NCI-H2171 (cell line): ENCODE results near the gene FXYD3.
A peak's percentile ranks its signal among the peaks of the same experiment; 100 is the strongest.
"Not testable (repeated sequence)": the region's sequence is repeated elsewhere in the genome, so short reads cannot be mapped to it uniquely, and the experiment has no call there.

ENCODE experiments used
- DNase-seq: peaks from one replicate; lab custom pipeline; 2025; lab: John Stamatoyannopoulos, UW

The FXYD3 gene

DNA sequence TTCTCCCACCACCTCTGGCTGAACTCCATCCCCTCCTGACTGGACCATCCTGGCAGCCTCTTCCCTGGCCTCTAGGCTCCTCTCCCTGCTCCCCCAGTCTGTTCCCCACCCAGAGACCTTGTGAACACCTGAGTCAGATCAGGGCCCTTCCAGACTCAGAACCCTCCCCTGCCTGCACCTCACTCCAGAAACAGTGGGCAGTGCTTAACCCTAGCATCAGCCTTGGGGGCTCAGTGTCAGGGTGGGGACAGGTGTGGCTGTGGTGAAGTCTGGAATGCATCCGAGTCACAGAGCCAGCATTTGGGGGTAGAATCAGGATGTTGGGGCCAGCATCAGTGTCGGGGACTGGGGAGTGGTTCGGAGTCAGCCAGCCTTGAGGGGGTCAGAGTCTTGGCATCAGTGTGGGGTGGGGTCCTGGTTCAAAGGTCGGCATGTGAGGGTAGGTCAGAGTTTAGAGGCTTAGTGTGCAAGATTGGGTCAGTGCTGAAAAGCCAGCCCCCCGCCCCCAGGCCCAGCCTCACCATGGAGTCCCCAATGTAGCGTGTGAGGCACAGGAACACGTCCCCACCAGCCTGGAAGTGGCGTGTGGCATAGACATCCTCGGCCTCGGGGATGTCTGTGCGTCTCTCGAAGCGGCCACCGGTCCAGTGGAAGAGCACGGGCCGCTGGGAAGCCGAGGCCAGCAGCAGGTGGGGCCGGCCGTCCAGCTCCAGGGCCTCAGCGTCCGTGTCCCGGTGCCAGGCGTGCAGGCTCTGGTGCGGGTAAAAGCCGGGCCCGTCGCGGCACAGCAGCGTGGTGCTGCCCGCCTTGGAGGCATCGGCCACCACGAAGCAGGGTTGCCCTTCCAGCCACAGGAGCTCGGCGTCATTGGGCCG lies 10.4 kb downstream of the FXYD3 start:
- DNase-seq, result no peak

DNA sequence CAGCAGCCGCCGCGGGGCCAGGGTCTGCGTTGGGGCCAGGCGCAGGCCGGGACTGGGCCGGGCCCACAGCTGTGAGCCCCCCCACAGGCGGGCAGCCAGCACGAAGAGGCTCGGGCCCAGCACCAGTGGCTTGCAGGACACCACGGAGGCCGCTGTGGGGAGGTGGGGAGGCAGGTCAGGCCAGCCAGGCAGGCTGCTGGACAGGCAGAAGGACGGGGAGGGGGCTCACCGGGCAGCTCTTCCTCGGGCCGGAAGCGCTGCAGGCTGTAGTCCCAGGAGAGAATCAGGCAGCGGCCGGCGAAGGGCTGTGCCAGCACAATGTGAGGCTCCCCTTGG lies 11.0 kb downstream of the FXYD3 start:
- no peak for DNase-seq

DNA sequence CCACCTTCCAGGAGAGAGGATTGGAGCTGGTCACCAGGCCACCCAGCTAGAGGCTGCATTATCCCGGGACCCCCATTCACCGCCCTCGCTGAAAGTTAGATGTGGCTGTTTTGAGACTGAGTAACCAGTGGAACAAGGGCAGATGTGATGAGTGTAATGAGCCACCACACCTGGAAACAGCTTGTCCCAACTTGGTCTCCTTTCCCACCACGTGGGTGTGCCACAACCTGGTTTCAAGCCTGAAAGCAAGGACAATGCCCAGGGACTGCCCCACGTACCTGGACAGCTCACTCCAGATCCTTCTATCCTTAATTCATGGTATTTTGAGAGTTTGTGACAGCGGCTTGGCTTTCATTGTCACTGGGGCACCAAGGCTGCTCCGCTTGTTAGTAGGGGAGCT lies 12.2 kb downstream of the FXYD3 start:
- no peak for DNase-seq

DNA sequence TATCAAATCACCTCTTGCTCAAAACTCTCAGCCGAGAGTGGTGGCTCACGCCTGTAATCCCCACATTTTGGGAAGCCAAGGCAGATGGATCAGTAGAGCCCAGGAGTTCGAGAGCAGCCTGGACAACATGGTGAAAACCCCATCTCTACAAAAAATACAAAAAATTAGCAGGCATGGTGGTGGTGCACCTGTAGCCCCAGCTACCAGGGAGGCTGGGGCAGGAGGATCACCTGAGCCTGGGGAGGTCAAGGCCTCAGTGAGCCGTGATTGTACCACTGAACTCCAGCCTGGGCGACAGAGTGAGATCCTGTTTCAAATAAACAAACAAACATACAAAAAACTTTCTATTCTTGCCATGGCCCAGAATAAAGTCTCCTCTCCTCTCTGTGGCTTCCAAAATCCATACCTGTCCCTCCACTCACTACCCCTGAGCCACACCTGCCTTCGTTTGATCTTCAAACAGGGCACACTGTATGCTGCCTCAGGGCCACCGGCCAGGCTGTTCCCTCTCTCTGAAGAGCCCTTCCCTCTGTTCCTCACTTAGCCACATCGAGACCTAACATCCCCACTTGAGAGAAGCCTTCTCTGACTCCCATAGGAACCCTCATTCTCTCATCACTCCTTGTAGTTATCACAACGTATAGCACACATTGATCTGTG lies 12.9 kb downstream of the FXYD3 start:
- no peak for DNase-seq

DNA sequence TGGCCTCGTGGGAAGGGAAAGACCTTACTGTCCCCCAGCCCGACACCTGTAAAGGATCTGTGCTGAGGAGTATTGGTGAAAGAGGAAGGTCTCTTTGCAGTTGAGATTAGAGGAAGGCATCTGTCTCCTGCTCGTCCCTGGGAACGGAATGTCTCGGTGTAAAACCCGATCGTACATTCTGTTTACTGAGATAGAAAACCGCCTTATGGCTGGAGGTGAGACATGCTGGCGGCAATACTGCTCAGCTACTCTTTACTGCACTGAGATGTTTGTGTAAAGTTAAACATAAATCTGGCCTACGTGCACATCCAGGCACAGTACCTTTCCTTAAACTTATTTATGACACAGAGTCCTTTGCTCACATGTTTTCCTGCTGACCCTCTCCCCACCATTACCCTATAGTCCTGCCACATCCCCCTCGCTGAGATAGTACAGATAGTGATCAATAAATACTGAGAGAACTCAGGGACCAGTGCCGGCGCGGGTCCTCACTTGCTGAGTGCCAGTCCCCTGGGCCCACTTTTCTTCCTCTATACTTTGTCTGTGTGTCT lies 14.2 kb downstream of the FXYD3 start:
- not testable (repeated sequence) for DNase-seq

DNA sequence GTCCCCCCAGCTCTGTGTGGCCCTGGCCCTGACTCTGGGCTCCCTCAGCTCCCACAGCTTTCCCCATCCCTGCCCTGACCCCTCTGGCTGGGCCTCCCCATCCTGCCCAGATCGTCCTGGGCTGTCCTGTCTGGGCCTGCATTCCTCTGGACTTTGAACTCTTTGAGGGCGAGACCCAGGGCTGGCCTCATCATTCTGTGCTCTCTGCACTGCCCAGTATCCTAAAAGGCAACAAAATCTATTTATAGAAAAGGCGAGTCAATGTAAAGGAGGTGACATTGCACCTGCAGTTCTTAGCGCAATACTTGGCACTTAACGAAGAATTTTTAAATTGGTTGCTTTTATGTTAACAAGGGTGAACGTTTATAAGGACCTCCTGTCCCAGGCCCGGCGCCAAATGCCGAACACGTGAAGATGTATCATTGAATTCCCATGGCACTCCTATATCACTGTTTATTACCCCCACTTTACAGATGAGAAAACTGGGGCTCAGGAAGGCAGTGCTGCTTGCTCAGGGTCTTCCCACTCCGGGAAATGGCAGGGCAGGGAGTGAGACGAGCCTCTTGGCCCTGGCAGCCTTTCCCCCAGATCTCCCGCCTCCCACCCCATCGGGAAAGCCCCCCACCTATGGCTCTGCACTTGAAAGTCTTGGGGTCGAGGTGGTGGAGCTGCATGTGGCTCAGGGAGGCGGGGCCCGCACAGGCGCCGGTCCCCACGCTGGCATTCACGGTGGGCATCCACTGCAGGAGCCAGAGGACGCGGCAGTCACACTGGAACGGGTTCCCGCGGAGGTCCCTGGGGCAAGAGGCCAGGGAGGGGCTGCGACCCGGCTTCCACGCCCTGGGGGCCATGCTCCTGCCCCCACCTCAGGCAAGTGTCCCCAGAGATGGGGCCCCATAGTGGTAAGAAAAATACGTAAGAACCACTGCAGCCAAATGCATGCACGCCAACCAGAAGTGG lies 15.4 kb downstream of the FXYD3 start:
- DNase-seq, result no peak

DNA sequence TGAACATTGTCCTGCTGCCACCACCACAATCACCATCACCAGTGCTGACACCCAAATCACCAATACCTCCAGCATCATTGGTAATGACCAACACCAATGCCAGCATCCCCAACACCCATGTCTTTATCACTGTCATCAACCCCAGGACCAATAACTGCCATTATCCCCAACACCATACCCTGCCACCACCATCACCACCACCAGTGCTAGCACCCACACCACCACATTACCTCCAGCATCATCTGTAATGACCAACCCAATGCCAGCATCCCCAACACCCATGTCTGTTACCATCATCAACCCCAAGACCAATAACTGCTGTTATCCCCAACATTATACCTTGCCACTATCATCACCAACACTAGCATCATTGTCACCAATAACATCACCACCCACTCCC lies 16.6 kb downstream of the FXYD3 start:
- no peak for DNase-seq

DNA sequence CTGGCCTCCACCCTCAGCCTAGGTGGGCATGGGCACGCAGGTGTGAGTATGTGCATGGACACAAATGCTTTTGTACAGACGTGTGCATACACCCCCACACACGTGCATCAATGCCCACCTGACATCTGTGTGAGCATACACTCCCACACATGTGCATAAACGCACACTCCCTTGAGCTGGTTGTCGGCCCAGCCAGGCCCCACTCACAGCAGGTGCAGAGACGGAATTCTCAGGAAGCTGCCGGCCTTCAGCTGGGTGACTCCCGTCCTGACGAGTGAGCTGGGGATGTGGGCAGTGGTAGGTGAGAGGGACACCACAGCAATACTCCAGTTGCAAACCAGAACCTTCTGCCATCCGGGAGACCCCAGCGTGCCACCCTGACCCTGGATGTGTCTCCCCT lies 18.2 kb downstream of the FXYD3 start:
- no peak for DNase-seq

DNA sequence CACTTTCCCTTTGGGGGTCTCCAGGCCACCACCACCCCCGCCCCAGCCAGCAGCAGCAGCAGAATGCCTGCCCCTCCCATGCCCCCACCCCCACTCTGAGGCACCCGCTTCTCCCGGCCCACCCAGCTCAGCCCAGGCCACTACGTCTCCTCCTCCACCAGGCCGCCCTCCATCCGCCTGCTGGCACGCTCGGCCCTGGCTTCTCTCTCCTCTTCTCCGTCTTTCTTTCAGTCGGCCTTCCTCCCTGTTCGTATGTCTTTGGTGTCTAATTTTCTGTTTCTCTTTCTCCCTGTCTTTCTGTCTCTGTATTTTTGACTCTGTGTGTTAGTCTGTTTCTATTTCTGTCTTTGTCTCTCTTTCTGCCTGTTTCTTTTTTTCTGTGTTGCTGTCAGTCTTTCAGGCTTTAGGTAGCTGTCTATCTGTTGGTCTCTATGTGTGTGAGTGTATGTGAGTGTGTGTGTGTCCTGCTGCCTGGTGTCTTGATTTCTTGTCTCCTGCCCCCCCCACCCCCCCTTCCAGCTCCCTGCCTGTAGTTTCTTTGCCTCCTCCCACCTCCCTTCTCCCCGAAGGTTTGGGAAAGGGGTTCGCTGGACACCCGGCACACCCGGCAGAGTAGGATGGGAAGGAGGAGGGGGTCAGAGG lies 19.1 kb downstream of the FXYD3 start, which contains the start of gene LGI4:
LGI4 (minus strand) TSS at position 459 of the 642 bp plus-strand sequence; CDS start at position 80, 379 bp downstream.
- DNase-seq, result no peak

DNA sequence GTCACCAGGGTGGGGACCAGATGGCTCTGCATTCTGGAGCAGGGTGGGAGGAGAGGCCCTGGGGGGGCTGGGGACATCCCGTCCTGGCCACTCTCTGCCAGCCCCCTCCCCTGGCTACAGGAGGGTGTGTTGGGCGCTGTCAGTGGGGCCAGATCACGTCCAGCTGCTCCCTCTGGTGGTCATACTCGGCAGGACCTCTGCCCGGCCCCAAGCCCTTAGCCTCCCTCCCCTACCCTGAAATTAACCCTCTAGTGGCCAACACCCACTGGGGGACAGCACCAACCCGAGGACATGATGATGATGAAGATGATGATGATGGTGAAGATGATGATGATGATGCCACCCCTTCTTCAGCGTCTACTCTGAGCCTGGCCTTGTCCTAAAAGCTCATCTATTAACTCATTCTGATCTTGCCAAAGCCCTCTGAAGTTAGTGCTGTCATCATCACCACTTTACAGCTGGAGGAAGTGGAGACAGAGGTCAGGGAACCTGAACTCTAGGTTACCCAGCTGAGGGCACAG lies 19.8 kb downstream of the FXYD3 start:
- DNase-seq, result peak; percentile 46

DNA sequence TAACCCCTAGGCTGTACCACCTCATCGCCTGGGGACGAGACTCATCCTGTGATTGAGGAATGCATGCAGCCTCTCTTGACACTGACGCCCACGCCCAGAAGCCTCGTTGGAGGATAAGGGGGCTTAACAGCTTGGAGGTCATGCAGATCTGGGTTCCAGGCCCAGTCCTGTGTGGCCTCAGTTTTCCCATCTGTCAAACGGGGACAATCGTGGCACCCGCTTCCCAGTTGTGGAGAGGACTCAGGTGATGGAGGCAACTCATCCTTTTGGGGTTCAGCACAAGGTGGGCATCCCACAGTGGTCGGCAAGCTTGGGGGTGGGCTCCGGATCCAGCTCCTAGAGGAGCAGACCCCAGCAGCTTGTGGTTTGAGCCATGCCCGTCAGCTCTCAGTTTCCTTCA lies 20.6 kb downstream of the FXYD3 start:
- DNase-seq, result no peak

DNA sequence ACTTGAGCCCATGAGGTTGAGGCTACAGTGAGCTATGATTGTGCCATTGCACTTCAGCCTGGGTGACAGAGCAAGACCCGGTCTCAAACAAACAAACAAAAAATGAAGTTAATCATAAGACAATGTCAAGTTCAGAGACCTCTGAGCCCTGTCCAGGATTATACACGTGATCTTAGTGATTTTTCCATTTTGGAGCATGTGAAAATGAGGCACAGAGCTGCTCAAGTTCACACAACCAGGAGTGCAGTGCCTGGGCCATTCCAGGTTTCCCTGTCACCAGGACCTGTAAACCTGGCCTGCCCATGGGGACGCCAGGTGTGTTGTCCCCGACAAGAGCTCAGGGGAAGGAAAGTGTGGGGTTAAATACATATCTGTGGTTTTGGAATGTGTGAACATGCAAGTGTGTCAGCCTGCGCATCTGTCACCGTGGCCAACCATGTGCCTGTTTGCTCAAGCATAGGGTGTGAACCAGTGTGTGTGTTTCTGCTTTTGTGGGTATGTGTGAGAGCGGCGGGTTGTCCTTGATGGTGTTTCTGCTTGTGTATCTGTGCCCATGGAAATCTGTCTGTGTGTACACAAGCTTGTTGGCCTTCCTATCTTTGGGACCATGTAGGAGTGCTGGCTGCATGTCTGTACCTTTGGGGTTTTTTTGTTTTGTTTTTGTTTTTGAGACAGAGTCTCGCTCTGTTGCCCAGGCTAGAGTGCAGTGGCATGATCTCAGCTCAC lies 21.5 kb downstream of the FXYD3 start:
- no peak for DNase-seq

DNA sequence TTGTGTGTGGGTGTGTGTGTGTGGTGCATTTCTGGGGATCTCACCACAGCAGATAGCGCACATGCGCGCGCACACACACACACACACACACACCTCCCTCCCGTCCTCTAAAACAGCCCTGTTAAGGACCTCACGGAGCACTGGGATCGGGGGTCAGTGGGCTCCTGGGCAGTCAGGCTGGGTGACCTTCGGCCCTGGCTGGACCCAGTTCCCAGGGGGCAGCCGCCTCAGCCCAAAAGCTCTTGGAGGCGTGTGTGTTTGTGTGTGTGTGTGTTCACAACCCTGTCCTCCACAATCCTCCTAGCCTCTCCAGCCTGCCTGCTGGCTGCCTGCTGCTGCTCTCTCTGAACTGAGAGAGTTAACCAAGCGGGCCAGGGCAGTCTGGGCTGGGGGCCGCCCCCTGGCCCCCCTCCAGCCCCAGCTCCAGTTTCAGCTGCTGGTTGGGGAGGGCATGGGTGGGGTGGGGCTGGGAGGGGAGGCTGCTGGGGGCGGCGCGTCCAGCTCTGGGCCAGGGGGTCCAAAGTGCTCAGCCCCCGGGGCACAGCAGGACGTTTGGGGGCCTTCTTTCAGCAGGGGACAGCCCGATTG lies 22.8 kb downstream of the FXYD3 start, which contains the start of gene FXYD1:
FXYD1 (plus strand) TSS at position 520 of the 588 bp plus-strand sequence. CDS start 1,256 bp downstream, outside the sequence.
- no peak for DNase-seq

DNA sequence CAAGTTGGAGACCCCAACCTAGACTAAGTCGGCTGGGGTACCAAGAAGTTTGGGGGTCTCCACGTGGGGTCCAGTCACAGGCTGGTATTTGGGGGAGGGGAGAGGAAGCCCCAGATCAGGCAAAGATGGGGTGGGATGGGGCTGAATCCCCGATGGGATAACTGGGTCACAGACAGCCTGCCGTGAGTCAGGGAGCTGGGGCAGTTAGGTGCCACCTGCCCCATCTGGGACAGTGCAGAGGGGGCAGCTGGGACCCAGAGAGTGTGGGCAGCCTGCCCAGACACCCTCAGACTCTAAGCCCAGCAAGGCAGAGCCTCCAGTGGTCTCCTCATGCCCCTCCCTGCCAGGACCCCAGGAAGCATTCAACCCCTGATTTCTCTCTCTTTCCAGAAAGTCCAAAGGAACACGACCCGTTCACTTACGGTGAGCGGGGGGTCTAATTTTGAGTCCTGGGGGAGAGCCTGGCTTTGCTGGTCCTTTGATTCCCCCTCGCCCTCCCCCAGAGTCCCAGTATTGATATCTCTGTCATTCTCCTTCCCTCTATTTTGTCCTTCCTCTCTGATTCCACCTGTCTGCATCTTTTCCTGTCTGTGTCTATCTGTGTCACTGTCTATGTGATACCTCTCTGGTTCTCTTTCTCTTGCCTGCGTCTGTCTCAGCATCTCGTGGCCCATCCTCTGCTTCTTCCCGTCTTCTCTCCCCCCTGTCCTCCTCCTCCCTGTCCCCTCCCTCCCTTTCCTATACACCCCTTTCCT lies 24.8 kb downstream of the FXYD3 start:
- DNase-seq, result no peak

DNA sequence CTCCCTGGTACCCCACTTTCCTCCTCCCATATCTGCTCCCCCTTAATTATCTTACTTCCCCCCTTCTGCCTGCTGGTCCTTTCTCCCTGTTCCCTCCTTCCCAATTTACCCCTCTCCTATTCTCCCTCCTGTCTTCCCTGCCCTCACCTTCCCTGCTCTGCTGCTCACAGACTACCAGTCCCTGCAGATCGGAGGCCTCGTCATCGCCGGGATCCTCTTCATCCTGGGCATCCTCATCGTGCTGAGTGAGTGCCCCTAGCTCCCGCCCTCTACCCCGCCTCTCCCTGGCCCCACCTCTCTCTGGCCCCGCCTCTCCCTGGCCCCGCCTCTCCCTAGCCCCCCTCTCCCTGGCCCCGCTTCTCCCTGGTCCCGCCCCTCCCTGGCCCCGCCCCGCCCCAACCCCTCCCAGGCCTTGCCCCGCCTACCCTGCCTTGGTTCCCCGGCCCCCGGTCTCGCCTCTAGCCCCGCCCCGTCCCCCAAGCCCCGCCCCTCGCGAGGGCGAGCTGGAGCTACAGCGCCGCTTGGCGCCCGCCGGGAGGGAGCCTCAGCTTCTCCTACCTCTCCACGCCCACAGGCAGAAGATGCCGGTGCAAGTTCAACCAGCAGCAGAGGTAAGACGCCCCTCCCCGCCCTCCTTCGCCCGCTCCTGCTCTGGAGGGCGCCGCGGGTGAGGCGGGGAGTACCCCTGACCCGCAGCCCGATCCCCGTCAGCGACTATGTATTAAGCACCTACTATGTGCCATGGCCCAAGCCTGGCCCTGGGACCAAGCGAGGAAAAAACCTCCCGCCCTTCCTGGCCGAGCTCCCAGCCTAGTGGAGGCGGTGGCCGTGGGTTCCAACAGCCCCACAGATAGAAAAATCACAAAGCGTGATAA lies 25.6 kb downstream of the FXYD3 start:
- peak; percentile 88 for DNase-seq

DNA sequence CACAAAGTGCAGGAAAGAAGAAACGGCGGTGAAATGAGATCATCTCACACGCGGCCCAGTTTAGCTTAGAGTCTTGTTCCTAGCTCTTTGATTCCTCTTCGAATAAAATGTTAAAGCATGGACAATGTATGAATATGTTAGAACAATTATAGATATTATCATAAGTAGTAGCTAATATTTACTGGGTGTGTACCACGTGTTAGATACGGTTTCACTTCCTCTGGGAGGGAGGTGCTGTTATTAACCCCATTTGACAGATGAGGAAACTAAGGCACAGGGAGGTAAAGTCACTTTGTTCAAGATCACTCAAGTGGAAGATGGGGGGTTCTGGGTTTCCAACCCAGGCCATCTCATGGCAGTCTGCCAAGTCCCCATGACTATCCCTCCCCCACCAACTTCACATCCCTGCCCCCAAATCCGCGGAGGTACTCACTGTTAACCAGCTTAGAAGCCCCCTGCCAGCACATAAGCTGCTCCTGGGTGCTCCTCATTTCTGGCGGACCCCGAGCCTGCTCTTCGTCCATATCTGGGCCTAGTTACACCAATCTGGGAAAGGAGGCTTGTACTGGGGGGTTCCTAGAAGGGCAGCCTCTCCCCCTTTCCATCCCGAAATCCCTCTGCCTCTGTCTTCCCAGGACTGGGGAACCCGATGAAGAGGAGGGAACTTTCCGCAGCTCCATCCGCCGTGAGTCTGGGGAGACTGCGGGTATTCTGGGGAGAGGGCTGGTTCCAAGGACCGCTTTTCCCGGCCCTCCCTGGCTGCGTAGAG lies 26.4 kb downstream of the FXYD3 start:
- DNase-seq, result no peak

DNA sequence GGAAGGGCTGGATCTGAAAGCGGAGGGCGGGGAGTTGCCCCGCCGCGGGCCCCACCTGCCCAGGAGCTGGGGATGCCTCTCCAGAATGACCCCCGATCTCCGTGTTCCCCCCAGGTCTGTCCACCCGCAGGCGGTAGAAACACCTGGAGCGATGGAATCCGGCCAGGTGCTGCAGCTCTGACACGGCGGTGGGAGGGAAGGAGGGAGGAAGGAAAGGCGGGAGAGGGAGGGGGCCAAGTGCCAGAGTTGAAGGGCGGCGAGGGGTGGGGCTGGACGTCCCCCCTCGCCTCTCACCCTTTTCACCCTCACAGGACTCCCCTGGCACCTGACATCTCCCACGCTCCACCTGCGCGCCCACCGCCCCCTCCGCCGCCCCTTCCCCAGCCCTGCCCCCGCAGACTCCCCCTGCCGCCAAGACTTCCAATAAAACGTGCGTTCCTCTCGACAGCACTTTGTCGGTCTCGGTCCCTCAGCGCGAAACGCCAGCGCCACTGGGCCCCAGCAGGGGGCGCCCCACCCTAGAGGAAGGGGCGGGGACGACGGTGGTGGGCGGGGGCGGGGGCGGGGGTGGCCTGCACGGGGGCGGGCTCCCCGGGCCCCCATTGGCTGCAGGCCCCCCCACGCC lies 27.1 kb downstream of the FXYD3 start:
- DNase-seq, result peak; percentile 32
